GM18511 (cell line): ENCODE measurements around the gene TDRD1.
A peak's percentile ranks its signal among the peaks of the same experiment; 100 is the strongest.
"Not testable (repeated sequence)": the region's sequence is repeated elsewhere in the genome, so short reads cannot be mapped to it uniquely, and the experiment has no call there.

Source experiments
- ATAC-seq: cut with Tn5 transposase; IDR thresholded peaks from one replicate; pipeline ENCODE4 v1.9.1; 2021; ENCODE audit warnings: mild to moderate bottlenecking, moderate library complexity; ENCODE audit not compliant: unreplicated experiment

Gene TDRD1, protein sequence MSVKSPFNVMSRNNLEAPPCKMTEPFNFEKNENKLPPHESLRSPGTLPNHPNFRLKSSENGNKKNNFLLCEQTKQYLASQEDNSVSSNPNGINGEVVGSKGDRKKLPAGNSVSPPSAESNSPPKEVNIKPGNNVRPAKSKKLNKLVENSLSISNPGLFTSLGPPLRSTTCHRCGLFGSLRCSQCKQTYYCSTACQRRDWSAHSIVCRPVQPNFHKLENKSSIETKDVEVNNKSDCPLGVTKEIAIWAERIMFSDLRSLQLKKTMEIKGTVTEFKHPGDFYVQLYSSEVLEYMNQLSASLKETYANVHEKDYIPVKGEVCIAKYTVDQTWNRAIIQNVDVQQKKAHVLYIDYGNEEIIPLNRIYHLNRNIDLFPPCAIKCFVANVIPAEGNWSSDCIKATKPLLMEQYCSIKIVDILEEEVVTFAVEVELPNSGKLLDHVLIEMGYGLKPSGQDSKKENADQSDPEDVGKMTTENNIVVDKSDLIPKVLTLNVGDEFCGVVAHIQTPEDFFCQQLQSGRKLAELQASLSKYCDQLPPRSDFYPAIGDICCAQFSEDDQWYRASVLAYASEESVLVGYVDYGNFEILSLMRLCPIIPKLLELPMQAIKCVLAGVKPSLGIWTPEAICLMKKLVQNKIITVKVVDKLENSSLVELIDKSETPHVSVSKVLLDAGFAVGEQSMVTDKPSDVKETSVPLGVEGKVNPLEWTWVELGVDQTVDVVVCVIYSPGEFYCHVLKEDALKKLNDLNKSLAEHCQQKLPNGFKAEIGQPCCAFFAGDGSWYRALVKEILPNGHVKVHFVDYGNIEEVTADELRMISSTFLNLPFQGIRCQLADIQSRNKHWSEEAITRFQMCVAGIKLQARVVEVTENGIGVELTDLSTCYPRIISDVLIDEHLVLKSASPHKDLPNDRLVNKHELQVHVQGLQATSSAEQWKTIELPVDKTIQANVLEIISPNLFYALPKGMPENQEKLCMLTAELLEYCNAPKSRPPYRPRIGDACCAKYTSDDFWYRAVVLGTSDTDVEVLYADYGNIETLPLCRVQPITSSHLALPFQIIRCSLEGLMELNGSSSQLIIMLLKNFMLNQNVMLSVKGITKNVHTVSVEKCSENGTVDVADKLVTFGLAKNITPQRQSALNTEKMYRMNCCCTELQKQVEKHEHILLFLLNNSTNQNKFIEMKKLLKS

DNA sequence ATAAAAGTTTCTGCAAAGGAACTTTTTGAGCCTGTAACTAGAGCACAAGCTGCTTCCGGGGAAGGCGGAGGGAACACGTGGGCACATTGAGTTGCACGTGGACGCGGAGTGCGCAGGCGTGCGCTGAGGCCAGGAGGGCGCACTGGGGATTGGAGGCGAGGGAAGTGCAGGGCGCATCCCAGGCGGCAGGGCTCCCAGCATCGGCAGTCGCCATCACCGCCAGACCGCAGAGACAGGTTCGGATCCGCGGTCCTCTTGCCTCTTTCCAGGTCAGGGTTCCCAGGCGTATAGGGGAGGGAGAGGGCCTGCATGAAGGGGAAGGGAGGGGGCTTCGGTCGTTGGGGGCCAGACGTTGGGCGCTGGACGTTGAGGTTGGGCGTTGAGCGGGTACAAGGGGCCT, at the start of gene TDRD1:
TSS of gene TDRD1 (plus strand) at position 206 of the 400 bp plus-strand sequence. CDS start 8,479 bp downstream, outside the sequence.
- ATAC-seq: no peak

DNA sequence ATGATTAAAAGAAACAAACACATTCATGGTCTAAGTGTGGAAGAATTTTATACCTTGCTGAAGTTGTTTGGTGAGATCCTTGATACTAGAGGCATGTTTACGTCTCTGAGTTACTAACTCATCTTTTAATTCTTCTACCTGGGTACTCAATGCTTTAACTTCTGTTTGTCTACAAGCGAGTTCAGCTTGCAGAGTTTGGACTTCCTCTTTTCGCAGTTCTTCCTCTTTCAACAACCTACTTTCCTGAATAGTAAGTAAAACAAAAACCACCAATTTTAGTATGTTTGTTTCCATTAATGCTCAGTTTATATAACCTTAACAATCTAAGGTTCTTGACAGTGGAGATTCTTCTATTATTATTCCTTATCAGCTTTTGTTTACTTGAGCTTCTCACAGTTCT, 48.1 kb upstream of the TDRD1 start:
- ATAC-seq: peak; percentile 91

- no peak for ATAC-seq
Observed at GRCh38 chr10:114135476-114135875, 43.7 kb upstream of the TDRD1 start.

GRCh38 chr10:114138581-114138980, 40.6 kb upstream of the TDRD1 start:
- ATAC-seq: no peak

DNA sequence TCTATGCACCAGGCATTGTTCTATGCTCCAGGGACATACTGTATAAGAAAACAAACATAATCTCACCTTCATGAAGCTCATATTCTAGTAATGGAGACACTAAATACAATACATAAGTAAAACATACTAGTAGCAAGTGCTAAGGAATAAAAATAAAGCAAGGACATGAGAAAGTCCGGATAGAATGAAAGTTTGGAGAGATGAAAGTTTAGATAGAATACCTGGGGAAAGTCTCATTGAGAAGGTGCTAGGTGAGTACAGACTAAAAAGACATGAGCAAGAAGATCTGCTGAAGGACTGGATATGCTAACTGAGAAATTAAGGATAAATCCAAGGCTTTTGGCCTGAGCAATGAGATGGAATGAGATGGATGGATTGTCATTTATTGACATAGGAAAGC, 39.1 kb upstream of the TDRD1 start:
- no peak for ATAC-seq

DNA sequence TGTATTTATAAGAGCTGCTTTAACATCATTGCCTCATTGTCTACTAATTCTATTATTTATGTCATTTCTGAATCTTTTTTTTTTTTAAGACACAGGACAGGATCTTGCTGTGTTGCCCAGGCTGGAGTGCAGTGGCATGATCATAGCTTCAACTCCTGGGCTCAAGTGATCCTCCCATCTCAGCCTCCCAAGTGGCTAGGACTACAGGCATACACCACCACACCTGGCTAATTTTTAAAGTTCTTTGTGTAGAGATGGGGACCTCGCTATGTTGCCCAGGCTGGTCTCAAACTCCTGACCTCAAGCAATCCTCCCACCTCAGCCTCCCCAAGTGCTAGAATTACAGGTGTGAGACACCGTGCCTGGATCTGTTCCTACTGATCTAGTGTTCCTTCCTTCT, 38.3 kb upstream of the TDRD1 start:
- ATAC-seq: not testable (repeated sequence)

DNA sequence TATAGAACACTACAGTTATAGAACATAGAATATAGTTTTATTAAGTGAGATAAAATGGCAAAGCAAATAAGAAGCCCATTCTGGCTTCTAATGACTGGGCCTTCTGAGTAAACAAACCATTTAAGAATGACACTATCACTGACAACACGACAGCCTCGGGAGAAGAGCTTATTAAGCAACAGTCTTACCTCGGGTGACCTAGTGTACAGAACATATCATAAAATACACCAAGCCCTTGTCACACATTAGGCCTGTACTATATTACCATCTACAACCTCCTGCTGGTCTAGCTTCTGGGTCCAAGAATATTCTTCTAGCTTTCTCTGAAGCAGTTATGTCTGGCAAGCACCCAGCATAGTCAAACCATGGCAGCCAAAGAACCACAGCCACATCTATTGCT, 37.1 kb upstream of the TDRD1 start:
- no peak for ATAC-seq

GRCh38 chr10:114143160-114143559, 36.0 kb upstream of the TDRD1 start:
- no peak for ATAC-seq

GRCh38 chr10:114149476-114149875, 29.7 kb upstream of the TDRD1 start:
- ATAC-seq: not testable (repeated sequence)

DNA sequence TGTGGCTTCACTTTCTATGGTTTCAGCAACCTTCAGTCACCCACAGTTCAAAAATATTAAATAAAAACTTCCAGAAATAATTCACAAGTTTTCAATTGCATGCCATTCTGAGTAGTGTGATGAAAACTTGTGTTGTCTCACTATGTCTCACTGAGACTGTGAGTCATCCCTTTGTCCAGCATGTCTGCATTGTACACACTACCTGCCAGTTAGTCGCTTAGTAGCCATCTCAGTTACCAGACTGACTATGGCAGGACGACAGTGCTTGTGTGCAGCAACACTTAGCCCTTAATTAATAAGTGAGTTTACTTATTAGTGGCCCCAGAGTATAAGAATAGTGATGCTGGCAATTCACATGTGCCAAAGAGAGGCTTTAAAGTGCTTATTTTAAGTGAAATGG, 27.7 kb upstream of the TDRD1 start:
- ATAC-seq: no peak

- no peak for ATAC-seq
Observed at GRCh38 chr10:114151892-114152291, 27.3 kb upstream of the TDRD1 start.

DNA sequence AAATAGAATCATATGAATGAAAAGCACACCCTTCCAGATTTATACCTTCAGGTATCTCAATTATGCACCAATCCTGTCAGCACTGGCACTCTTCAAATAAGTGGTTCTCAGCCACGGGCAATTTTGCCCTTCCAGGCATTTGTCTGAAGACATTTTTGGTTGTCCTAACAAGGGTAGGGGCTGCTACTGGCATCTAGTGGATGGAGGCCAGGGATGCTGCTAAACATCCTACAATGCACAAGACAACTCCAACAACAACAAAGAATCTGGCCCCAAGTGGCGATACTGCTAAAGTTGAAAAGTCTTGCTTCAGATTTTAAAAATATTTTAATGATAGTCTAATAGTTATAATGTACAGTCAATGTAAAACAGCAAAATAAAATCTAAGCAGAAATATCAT, 21.2 kb upstream of the TDRD1 start:
- ATAC-seq: no peak

- no peak for ATAC-seq
Observed at GRCh38 chr10:114163062-114163461, 16.1 kb upstream of the TDRD1 start.

GRCh38 chr10:114166043-114166442, 13.1 kb upstream of the TDRD1 start:
- no peak for ATAC-seq

GRCh38 chr10:114166494-114166893, 12.7 kb upstream of the TDRD1 start:
- ATAC-seq: no peak

GRCh38 chr10:114167985-114168384, 11.2 kb upstream of the TDRD1 start:
- ATAC-seq: no peak

DNA sequence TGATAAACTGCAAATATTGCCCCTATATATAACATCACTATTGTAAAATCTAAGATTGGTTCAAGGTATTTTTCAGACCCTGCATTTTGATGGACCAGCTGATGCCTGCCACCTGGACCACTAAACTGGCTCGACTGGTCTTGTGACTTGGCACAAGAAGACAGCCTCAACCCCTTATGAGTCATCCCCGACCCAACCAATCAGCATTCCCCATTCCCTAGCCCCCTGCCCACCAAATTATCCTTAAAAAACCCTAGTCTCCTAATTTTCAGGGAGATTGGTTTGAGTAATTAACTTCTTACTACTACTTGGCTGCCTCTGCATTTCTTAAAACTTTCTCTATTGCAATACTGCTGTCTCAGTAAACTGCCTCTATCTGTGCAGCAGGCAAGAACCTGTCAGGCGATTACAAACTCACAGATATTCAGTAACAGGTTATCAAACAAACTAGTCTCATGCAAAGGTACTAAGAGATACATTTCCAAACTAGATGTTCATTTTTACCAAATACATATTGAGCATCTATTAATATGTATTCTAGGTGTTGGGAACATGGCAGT, 10.6 kb upstream of the TDRD1 start:
- no peak for ATAC-seq

GRCh38 chr10:114172216-114172615, 6.9 kb upstream of the TDRD1 start:
- ATAC-seq: no peak

GRCh38 chr10:114172776-114173602, 6.2 kb upstream of the TDRD1 start:
- no peak for ATAC-seq

- ATAC-seq: no peak
Observed at GRCh38 chr10:114173603-114173920, 5.6 kb upstream of the TDRD1 start.
